Activated naive CD4-positive, alpha-beta T cell treated with anti-CD3 and anti-CD28 coated beads for 36 hours (primary cell): ENCODE measurements around the gene TMED4. TPM values are rescaled to one million over a fixed set of nuclear protein-coding genes. Genes with fewer than 3 reads are reported as not detected.

ENCODE experiments used
- CTCF ChIA-PET: fragments of 350-600 bp; sonication (Branson Sonifier 250); formaldehyde crosslinking; loops from one replicate; lab custom pipeline; 2021; ENCODE audit warnings: antibody characterized with exemption; lab: Charles Lee
- DNase-seq: peaks from one replicate; pipeline ENCODE4 v3.0.0-alpha.2; 2020
- H3K27ac Mint-ChIP-seq: one replicate; pipeline ENCODE4 v1.8.0; 2021; ENCODE audit warnings: mild to moderate bottlenecking, mixed read lengths
- H3K27me3 Mint-ChIP-seq: one replicate; pipeline ENCODE4 v1.8.0; 2021; ENCODE audit warnings: low read depth, mixed read lengths
- H3K36me3 Mint-ChIP-seq: one replicate; pipeline ENCODE4 v1.8.0; 2021; ENCODE audit warnings: low read depth, mixed read lengths
- H3K4me1 Mint-ChIP-seq: one replicate; pipeline ENCODE4 v1.8.0; 2021; ENCODE audit warnings: low read depth, mixed read lengths
- H3K4me3 Mint-ChIP-seq: one replicate; pipeline ENCODE4 v1.8.0; 2021; ENCODE audit warnings: mild to moderate bottlenecking, moderate library complexity, mixed read lengths
- H3K9me3 Mint-ChIP-seq: one replicate; pipeline ENCODE4 v1.8.0; 2021; ENCODE audit warnings: mixed read lengths
- intact Hi-C: fragments of 100-400 bp; cut with micrococcal nuclease; formaldehyde crosslinking; loops from one replicate; pipeline ENCODE4 v1.15.1; 2023
- total RNA-seq, 2 experiments: library from RNA; stranded (reverse); gene quantifications; one replicate each; pipeline ENCODE4 v1.2.3, GENCODE V29; 2021

Gene TMED4
- total RNA-seq, 2 experiments from 2014 or later, result 77.3 to 81.8 TPM

- no peaks in the 10 kb centered on the region for H3K9me3 Mint-ChIP-seq
- H3K27me3 Mint-ChIP-seq, result no peaks in the 10 kb centered on the region
- intact Hi-C loops, result no loop called here
- H3K4me1 Mint-ChIP-seq, result no peaks in the 10 kb centered on the region
- CTCF ChIA-PET, result interaction anchor here (1.7 to 2.8 kb wide), 3 partner anchors 9 to 188 kb away, joined by 4 to 18 read pairs (median 9); no protein-coding TSS in a partner anchor
- no peak overlapping the region for H3K27ac Mint-ChIP-seq
- no peaks in the 10 kb centered on the region for H3K36me3 Mint-ChIP-seq
- H3K4me3 Mint-ChIP-seq, result no peak overlapping the region
- DNase-seq, result no peak
These were observed 45.9 kb downstream of the TMED4 start for GRCh38 chr7:44536090-44536489.

GRCh38 chr7:44535348-44536064 lies 46.5 kb downstream of the TMED4 start:
- Mint-ChIP-seq H3K4me1 (no peaks in the 10 kb centered on the region), H3K9me3 (no peaks in the 10 kb centered on the region), H3K36me3 (no peaks in the 10 kb centered on the region), H3K27me3 (no peaks in the 10 kb centered on the region), H3K4me3 (no peak overlapping the region), H3K27ac (no peak overlapping the region)
- DNase-seq, result no peak
- CTCF ChIA-PET, result interaction anchor here (0.6 to 2.8 kb wide), 10 partner anchors 9 to 423 kb away, joined by 3 to 18 read pairs (median 4); no protein-coding TSS in a partner anchor
- intact Hi-C loops, result no loop called here

DNA sequence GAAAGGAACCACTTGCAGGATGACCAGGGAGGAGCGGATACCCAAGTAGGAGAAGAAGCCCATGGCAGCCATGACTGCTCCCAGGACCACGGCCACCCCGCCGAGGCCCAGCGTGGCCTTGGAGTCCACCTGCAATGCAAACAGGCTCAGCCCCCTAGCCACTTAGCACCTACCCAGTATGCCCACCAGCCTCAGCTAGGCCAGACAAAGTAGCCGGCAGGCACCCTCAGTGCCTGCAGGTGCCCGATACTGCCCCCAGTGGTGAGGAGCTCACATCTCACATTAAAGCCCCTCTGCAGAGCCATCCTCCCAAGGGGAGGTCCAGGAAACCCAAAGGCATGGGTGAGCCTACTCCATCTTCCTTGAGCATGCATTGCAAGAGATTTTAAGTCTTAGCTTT lies 47.5 kb downstream of the TMED4 start:
- Mint-ChIP-seq H3K27ac (no peak overlapping the region), H3K27me3 (no peaks in the 10 kb centered on the region), H3K4me1 (no peaks in the 10 kb centered on the region), H3K36me3 (no peaks in the 10 kb centered on the region), H3K4me3 (no peak overlapping the region), H3K9me3 (no peaks in the 10 kb centered on the region)
- DNase-seq, result peak; percentile 57
- CTCF ChIA-PET, result interaction anchor here (0.7 to 2.8 kb wide), 14 partner anchors 10 to 422 kb away, joined by 3 to 18 read pairs (median 4); partner anchors contain the start of gene NUDCD3
- intact Hi-C loops, result no loop called here

GRCh38 chr7:44534087-44534486 lies 47.9 kb downstream of the TMED4 start:
- intact Hi-C loops, result no loop called here
- no peaks in the 10 kb centered on the region for H3K4me1 Mint-ChIP-seq
- H3K4me3 Mint-ChIP-seq, result no peak overlapping the region
- CTCF ChIA-PET, result interaction anchor here (0.8 to 2.8 kb wide), 12 partner anchors 11 to 289 kb away, joined by 3 to 18 read pairs (median 4); partner anchors contain the start of gene NUDCD3
- no peaks in the 10 kb centered on the region for H3K36me3 Mint-ChIP-seq
- no peak overlapping the region for H3K27ac Mint-ChIP-seq
- no peak for DNase-seq
- no peaks in the 10 kb centered on the region for H3K9me3 Mint-ChIP-seq
- H3K27me3 Mint-ChIP-seq, result no peaks in the 10 kb centered on the region

GRCh38 chr7:44533301-44534055 lies 48.6 kb downstream of the TMED4 start:
- H3K9me3 Mint-ChIP-seq, result no peaks in the 10 kb centered on the region
- H3K36me3 Mint-ChIP-seq, result no peaks in the 10 kb centered on the region
- CTCF ChIA-PET, result interaction anchor here (0.8 to 2.7 kb wide), 7 partner anchors 11 to 289 kb away, joined by 3 to 9 read pairs (median 3); no protein-coding TSS in a partner anchor
- H3K4me3 Mint-ChIP-seq, result no peak overlapping the region
- DNase-seq, result no peak
- no peak overlapping the region for H3K27ac Mint-ChIP-seq
- H3K4me1 Mint-ChIP-seq, result no peaks in the 10 kb centered on the region
- intact Hi-C loops, result no loop called here
- H3K27me3 Mint-ChIP-seq, result no peaks in the 10 kb centered on the region

GRCh38 chr7:44531421-44532380 lies 50.3 kb downstream of the TMED4 start:
- Mint-ChIP-seq H3K27me3 (no peaks in the 10 kb centered on the region), H3K4me1 (no peaks in the 10 kb centered on the region), H3K9me3 (peaks cover 4% of the 10 kb centered on the region), H3K27ac (no peak overlapping the region), H3K4me3 (no peak overlapping the region), H3K36me3 (no peaks in the 10 kb centered on the region)
- intact Hi-C loops, result no loop called here
- DNase-seq, result no peak
- CTCF ChIA-PET, result no interaction called here

- intact Hi-C loops, result no loop called here
- no peak overlapping the region for H3K27ac Mint-ChIP-seq
- no peak overlapping the region for H3K4me3 Mint-ChIP-seq
- peaks cover under 1% of the 10 kb centered on the region for H3K36me3 Mint-ChIP-seq
- H3K9me3 Mint-ChIP-seq, result peaks cover 6% of the 10 kb centered on the region
- CTCF ChIA-PET, result no interaction called here
- no peaks in the 10 kb centered on the region for H3K4me1 Mint-ChIP-seq
- H3K27me3 Mint-ChIP-seq, result no peaks in the 10 kb centered on the region
- no peak for DNase-seq
These were observed 51.0 kb downstream of the TMED4 start for GRCh38 chr7:44530990-44531389.

Other genes with a start within 250 kb of the TMED4 start
- gene NUDCD3, start 91.6 kb downstream of the TMED4 start, total RNA-seq, result 10 to 100 TPM; 81.1 to 81.8 TPM
- gene NPC1L1, start 40.9 kb downstream of the TMED4 start, total RNA-seq, result not detected
- gene DDX56, start 8.3 kb downstream of the TMED4 start, total RNA-seq, result 10 to 100 TPM; 65.8 to 74.0 TPM
- 10 to 100 TPM; 73.9 to 78.4 TPM for gene OGDH, start 24.4 kb upstream of the TMED4 start, total RNA-seq
- gene ZMIZ2, start 166.6 kb upstream of the TMED4 start, total RNA-seq, result 10 to 100 TPM; 83.1 to 86.5 TPM
- gene PPIA, start 214.4 kb upstream of the TMED4 start, total RNA-seq, result 1,000 to 10,000 TPM; 3,406 to 3,423 TPM